Breast epithelium (tissue), 4 donors: ENCODE data around the gene RPS6KA3. TPM values are rescaled to one million over a fixed set of nuclear protein-coding genes. Genes with fewer than 3 reads are reported as not detected.
A peak's percentile ranks its signal among the peaks of the same experiment; 100 is the strongest.

Experiments used
- DNase-seq, 2 donors: peaks; one replicate each; pipeline ENCODE4 v3.0.0-alpha.2; 2019; ENCODE audit warnings: low spot score in 2 of 2
- H3K27ac ChIP-seq, 2 donors: fragments of 200-600 bp; sonication (generic) in 1 of 2; one replicate each; pipeline ENCODE4 v1.5.1; 2016 to 2019; ENCODE audit warnings: mild to moderate bottlenecking in 1 of 2
- H3K27me3 ChIP-seq, 2 donors: fragments of 200-600 bp; sonication (generic) in 1 of 2; one replicate each; pipeline versions ENCODE4 v1.5.1 to v1.6.0; 2017 to 2019; ENCODE audit warnings: control low read depth in 1 of 2, mild to moderate bottlenecking in 1 of 2
- H3K36me3 ChIP-seq: fragments of 200-600 bp; one replicate; pipeline ENCODE4 v1.5.1; 2019
- H3K4me1 ChIP-seq, 2 donors: fragments of 200-600 bp; sonication (generic); one replicate each; pipeline ENCODE4 v1.5.1; 2016 to 2019; ENCODE audit warnings: control low read depth in 1 of 2
- H3K4me3 ChIP-seq, 3 donors: fragments of 200-600 bp; sonication (generic); 1 replicate in 2 of 3; 2 replicates in 1 of 3; pipeline ENCODE4 v1.5.1; 2016 to 2019; ENCODE audit warnings: mild to moderate bottlenecking in 3 of 3, moderate library complexity in 2 of 3
- H3K9me3 ChIP-seq, 2 donors: fragments of 200-600 bp; sonication (generic) in 1 of 2; one replicate each; pipeline ENCODE4 v1.5.1; 2016 to 2019; ENCODE audit warnings: control low read depth in 1 of 2
- CTCF ChIP-seq, 3 donors: fragments of 450-650 bp; IDR thresholded peaks; one replicate each; pipeline ENCODE4 v1.5.1; 2016 to 2017; ENCODE audit warnings: antibody characterized with exemption in 3 of 3, mild to moderate bottlenecking in 3 of 3, moderate library complexity in 3 of 3
- POLR2A ChIP-seq: fragments of 450-650 bp; IDR thresholded peaks from one replicate; pipeline ENCODE4 v1.6.1; 2016; ENCODE audit warnings: antibody characterized with exemption, mild to moderate bottlenecking, moderate library complexity
- POLR2AphosphoS5 ChIP-seq, 3 donors: sonication (generic); formaldehyde crosslinking; IDR thresholded peaks; one replicate each; pipeline ENCODE4 v1.6.1; 2017; ENCODE audit warnings: antibody characterized with exemption in 3 of 3
- intact Hi-C: fragments of 100-400 bp; cut with DNase I; formaldehyde crosslinking; loops from one replicate; pipeline ENCODE4 v1.15.1; 2023; ENCODE audit warnings: low total_unique reads
- total RNA-seq, 3 donors: library from RNA; depleted of rRNA; stranded (reverse); fragments of >200 nt; gene quantifications; one replicate each; pipeline ENCODE4 v1.1.0, GENCODE V29; 2016

RPS6KA3 gene
- 10 to 100 TPM; 35.7 to 41.0 (median 37.0) TPM for total RNA-seq

- Histone ChIP-seq H3K36me3 (no peaks in the 10 kb centered on the region), H3K27ac (peak within 1 kb of the TSS; percentile 83 to 93), H3K4me3 (peak within 1 kb of the TSS; percentile 63 to 77 (median 71)), H3K27me3 (peaks cover 0 to 29% of the 10 kb centered on the region in 2 donors), H3K4me1 (no peaks in the 10 kb centered on the region), H3K9me3 (no peaks in the 10 kb centered on the region)
- TF ChIP-seq CTCF (IDR thresholded peaks at IDR 0.05) (no peak), POLR2A (peak; percentile 17), POLR2AphosphoS5 (IDR thresholded peaks at IDR 0.05) (peak in 2 of 3 donors; percentile 54 to 67)
- intact Hi-C loops, result no loop called here
- peak; percentile 89 to 90 for DNase-seq
These were observed at the start of gene RPS6KA3 for GRCh38 chrX:20266810-20267606. RPS6KA3 (minus strand) TSS chrX:20266909; CDS start chrX:20266632, 277 bp downstream.

GRCh38 chrX:20315140-20315539 is 48.4 kb upstream of the RPS6KA3 start:
- Histone ChIP-seq H3K27ac (no peak overlapping the region), H3K27me3 (peaks cover 0 to 11% of the 10 kb centered on the region in 2 donors), H3K36me3 (no peaks in the 10 kb centered on the region), H3K4me3 (no peak overlapping the region), H3K4me1 (no peaks in the 10 kb centered on the region), H3K9me3 (no peaks in the 10 kb centered on the region)
- no peak for DNase-seq
- intact Hi-C loops, result no loop called here
- TF ChIP-seq POLR2A, result no peak
- TF ChIP-seq POLR2AphosphoS5 (IDR thresholded peaks at IDR 0.05), result no peak

- H3K36me3 ChIP-seq, result no peaks in the 10 kb centered on the region
- DNase-seq, result no peak
- H3K9me3 ChIP-seq, result no peaks in the 10 kb centered on the region
- intact Hi-C loops, result no loop called here
- H3K27ac ChIP-seq, result no peak overlapping the region
- no peak overlapping the region for H3K4me3 ChIP-seq
- TF ChIP-seq POLR2A, result no peak
- no peak for TF ChIP-seq CTCF (IDR thresholded peaks at IDR 0.05)
- TF ChIP-seq POLR2AphosphoS5 (IDR thresholded peaks at IDR 0.05), result no peak
- H3K27me3 ChIP-seq, result peaks cover 0 to 11% of the 10 kb centered on the region in 2 donors
- H3K4me1 ChIP-seq, result no peaks in the 10 kb centered on the region
These were observed 47.2 kb upstream of the RPS6KA3 start for GRCh38 chrX:20313899-20314298.

- Histone ChIP-seq H3K4me1 (no peaks in the 10 kb centered on the region), H3K36me3 (no peaks in the 10 kb centered on the region), H3K9me3 (no peaks in the 10 kb centered on the region), H3K4me3 (no peak overlapping the region), H3K27me3 (peaks cover 0 to 19% of the 10 kb centered on the region in 2 donors), H3K27ac (no peak overlapping the region)
- TF ChIP-seq POLR2A (no peak), CTCF (IDR thresholded peaks at IDR 0.05) (no peak), POLR2AphosphoS5 (IDR thresholded peaks at IDR 0.05) (no peak)
- no peak for DNase-seq
- intact Hi-C loops, result no loop called here
These were observed 45.3 kb upstream of the RPS6KA3 start for GRCh38 chrX:20312018-20312417.

- H3K36me3 ChIP-seq, result no peaks in the 10 kb centered on the region
- no peak overlapping the region for H3K27ac ChIP-seq
- DNase-seq, result no peak
- H3K4me1 ChIP-seq, result no peaks in the 10 kb centered on the region
- TF ChIP-seq POLR2AphosphoS5 (IDR thresholded peaks at IDR 0.05) (no peak), CTCF (IDR thresholded peaks at IDR 0.05) (no peak), POLR2A (no peak)
- H3K4me3 ChIP-seq, result no peak overlapping the region
- H3K27me3 ChIP-seq, result peaks cover 0 to 24% of the 10 kb centered on the region in 2 donors
- no peaks in the 10 kb centered on the region for H3K9me3 ChIP-seq
- intact Hi-C loops, result no loop called here
These were observed 44.8 kb upstream of the RPS6KA3 start for GRCh38 chrX:20311505-20311904.
